ENCODE data around the gene SDR42E1. TPM values are rescaled to one million over a fixed set of nuclear protein-coding genes. Genes with fewer than 3 reads are reported as not detected.

The SDR42E1 gene
- polyA plus RNA-seq, 1 donor (not counting 4 experiments of a cell fraction or from before 2014, with no cell fraction given): 20.3 TPM

DNA sequence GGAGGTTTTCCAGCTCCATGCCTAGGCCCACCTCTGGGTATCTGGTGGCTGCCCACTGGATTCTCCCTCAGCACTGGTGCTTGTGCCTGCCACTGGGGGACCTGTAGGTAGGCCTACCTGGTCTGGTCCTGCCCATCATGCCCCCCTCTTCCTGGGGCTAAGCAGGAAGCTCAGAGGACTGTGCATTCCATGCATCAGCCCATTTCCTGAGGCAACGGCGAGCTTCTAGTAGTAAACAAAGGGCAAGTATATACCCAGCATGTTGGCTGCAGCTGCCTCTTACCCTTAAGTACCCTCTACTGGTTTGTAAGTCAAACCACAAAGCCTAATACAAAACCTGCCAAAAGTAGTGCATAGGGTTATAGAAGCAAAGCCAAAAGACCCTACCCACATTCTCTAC is 37.5 kb downstream of the SDR42E1 start:
- Histone ChIP-seq H3K4me3 (ENCODE audit: control insufficient read depth in 2 of 3, extremely low read depth in 1 of 3, insufficient read depth in 2 of 3, low read depth in 1 of 3, low read length in 3 of 3) (no peak overlapping the region), H3K9ac (ENCODE audit: control insufficient read depth, extremely low read depth, insufficient read depth, low read length) (no peak overlapping the region), H3K27ac (ENCODE audit: control insufficient read depth, insufficient read depth, low read length) (no peak overlapping the region), H3K9me3 (ENCODE audit: control insufficient read depth, low read depth, low read length) (peaks cover 3% of the 10 kb centered on the region), H3K36me3 (ENCODE audit: control insufficient read depth in 2 of 2, extremely low read depth in 1 of 2, insufficient read depth in 2 of 2, low read length in 2 of 2) (no peaks in the 10 kb centered on the region), H3K9me1 (ENCODE audit: control insufficient read depth, extremely low read depth, insufficient read depth, low read length) (no peaks in the 10 kb centered on the region), H4K20me1 (ENCODE audit: control insufficient read depth, extremely low read depth, insufficient read depth, low read length) (no peaks in the 10 kb centered on the region), H3K79me2 (ENCODE audit: control insufficient read depth, insufficient read depth, low read length) (no peaks in the 10 kb centered on the region), H3K4me1 (ENCODE audit: control insufficient read depth, extremely low read depth, insufficient read depth, low read length) (no peaks in the 10 kb centered on the region), H2AFZ (ENCODE audit: control insufficient read depth, low read length) (no peak overlapping the region), H3K4me2 (ENCODE audit: control insufficient read depth, extremely low read depth, insufficient read depth, low read depth, low read length) (no peak overlapping the region), H3K27me3 (ENCODE audit: control insufficient read depth, extremely low read depth, insufficient read depth, low read length) (no peaks in the 10 kb centered on the region)
- dilution Hi-C loops (cut with MboI; ENCODE audit: extremely low pct_ligation_motif_present, low sequenced_read_pairs): no loop called here
- TF ChIP-seq EZH2 (IDR thresholded peaks at IDR 0.05; ENCODE audit: low read length): no peak
- TF ChIP-seq, protein P1, sequence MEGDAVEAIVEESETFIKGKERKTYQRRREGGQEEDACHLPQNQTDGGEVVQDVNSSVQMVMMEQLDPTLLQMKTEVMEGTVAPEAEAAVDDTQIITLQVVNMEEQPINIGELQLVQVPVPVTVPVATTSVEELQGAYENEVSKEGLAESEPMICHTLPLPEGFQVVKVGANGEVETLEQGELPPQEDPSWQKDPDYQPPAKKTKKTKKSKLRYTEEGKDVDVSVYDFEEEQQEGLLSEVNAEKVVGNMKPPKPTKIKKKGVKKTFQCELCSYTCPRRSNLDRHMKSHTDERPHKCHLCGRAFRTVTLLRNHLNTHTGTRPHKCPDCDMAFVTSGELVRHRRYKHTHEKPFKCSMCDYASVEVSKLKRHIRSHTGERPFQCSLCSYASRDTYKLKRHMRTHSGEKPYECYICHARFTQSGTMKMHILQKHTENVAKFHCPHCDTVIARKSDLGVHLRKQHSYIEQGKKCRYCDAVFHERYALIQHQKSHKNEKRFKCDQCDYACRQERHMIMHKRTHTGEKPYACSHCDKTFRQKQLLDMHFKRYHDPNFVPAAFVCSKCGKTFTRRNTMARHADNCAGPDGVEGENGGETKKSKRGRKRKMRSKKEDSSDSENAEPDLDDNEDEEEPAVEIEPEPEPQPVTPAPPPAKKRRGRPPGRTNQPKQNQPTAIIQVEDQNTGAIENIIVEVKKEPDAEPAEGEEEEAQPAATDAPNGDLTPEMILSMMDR (optimal IDR thresholded peaks at IDR 0.05 in 1 of 3, IDR thresholded peaks at IDR 0.05 in 1 of 3, conservative IDR thresholded peaks at IDR 0.05 in 1 of 3; ENCODE audit: extremely low read depth in 1 of 3, insufficient read depth in 2 of 3, low read length in 3 of 3): no peak
- no peak for FAIRE-seq
- DNase-seq (ENCODE audit: low read depth, low spot score): no peak

DNA sequence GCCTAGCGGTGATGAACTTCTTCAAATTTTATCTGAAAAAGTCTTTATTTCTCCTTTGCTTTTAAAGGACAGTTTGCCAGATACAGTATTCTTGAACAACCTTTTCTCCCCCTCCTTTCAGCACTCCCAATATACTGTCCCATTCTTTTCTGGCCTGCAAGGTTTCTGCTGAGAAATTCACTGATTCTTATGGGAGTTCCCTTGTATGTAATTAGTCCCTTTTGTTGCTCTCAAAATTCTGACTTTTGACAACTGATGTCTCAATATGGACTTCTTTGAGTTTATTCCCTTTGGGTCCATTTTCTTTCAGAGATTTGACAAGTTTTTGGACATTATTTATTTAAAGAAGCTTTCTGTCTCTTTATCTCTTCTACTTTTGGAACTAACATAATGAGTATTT is 39.4 kb downstream of the SDR42E1 start:
- FAIRE-seq: no peak
- Histone ChIP-seq H3K4me1 (ENCODE audit: control insufficient read depth, extremely low read depth, insufficient read depth, low read length) (no peaks in the 10 kb centered on the region), H2AFZ (ENCODE audit: control insufficient read depth, low read length) (no peak overlapping the region), H3K9me1 (ENCODE audit: control insufficient read depth, extremely low read depth, insufficient read depth, low read length) (no peaks in the 10 kb centered on the region), H3K9me3 (ENCODE audit: control insufficient read depth, low read depth, low read length) (peaks cover 3% of the 10 kb centered on the region), H3K27me3 (ENCODE audit: control insufficient read depth, extremely low read depth, insufficient read depth, low read length) (no peaks in the 10 kb centered on the region), H3K27ac (ENCODE audit: control insufficient read depth, insufficient read depth, low read length) (no peak overlapping the region), H3K9ac (ENCODE audit: control insufficient read depth, extremely low read depth, insufficient read depth, low read length) (no peak overlapping the region), H3K79me2 (ENCODE audit: control insufficient read depth, insufficient read depth, low read length) (no peaks in the 10 kb centered on the region), H3K36me3 (ENCODE audit: control insufficient read depth in 2 of 2, extremely low read depth in 1 of 2, insufficient read depth in 2 of 2, low read length in 2 of 2) (no peaks in the 10 kb centered on the region), H4K20me1 (ENCODE audit: control insufficient read depth, extremely low read depth, insufficient read depth, low read length) (no peaks in the 10 kb centered on the region), H3K4me2 (ENCODE audit: control insufficient read depth, extremely low read depth, insufficient read depth, low read depth, low read length) (no peak overlapping the region), H3K4me3 (ENCODE audit: control insufficient read depth in 2 of 3, extremely low read depth in 1 of 3, insufficient read depth in 2 of 3, low read depth in 1 of 3, low read length in 3 of 3) (no peak overlapping the region)
- dilution Hi-C loops (cut with MboI; ENCODE audit: extremely low pct_ligation_motif_present, low sequenced_read_pairs): no loop called here
- no peak for DNase-seq (ENCODE audit: low read depth, low spot score)
- TF ChIP-seq, protein P1 (optimal IDR thresholded peaks at IDR 0.05 in 1 of 3, IDR thresholded peaks at IDR 0.05 in 1 of 3, conservative IDR thresholded peaks at IDR 0.05 in 1 of 3; ENCODE audit: extremely low read depth in 1 of 3, insufficient read depth in 2 of 3, low read length in 3 of 3): no peak
- TF ChIP-seq EZH2 (IDR thresholded peaks at IDR 0.05; ENCODE audit: low read length): no peak

All from keratinocyte (primary cell).